T-helper 9 cell (primary cell): Measurements from ENCODE around the gene SIGLEC15.
"Not testable (repeated sequence)": the region's sequence is repeated elsewhere in the genome, so short reads cannot be mapped to it uniquely, and the experiment has no call there.

Experiments used
- DNase-seq: peaks from one replicate; pipeline ENCODE4 v3.0.0-alpha.2; 2020

SIGLEC15 gene

DNA sequence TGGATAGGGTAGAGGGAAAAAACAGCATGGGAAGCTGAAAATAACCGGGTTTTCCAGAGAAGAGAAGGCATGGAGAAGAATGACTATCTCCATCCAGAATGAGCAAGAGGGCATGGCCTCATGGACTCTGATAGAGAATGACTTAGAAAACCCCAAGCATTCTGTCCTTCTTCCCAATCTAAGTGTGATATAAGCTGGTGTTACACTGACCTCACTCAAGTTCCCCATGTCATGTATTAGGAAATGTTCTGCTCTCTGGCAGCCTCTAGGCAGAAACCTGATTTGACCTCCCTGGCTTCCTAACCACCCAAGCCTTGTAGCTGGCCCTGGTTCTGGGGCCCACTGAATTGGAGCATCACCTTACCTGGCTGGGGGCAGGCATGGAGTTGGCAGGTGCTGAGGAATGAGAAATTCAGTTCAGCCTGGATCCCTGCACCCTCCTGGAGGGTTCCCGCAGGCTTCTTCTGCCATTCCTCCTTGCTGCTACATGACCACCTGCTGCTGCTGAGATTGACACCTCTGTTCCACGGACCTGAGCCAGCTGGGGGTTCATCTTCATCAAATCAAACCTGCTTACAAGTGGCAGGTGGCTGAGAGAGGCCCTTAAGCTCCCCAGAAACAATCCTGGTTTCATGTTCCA is 5.2 kb upstream of the SIGLEC15 start:
- no peak for DNase-seq

- DNase-seq: no peak
These were observed 4.4 kb upstream of the SIGLEC15 start for GRCh38 chr18:45821026-45821425.

GRCh38 chr18:45821711-45822110 is 3.8 kb upstream of the SIGLEC15 start:
- DNase-seq: no peak

DNA sequence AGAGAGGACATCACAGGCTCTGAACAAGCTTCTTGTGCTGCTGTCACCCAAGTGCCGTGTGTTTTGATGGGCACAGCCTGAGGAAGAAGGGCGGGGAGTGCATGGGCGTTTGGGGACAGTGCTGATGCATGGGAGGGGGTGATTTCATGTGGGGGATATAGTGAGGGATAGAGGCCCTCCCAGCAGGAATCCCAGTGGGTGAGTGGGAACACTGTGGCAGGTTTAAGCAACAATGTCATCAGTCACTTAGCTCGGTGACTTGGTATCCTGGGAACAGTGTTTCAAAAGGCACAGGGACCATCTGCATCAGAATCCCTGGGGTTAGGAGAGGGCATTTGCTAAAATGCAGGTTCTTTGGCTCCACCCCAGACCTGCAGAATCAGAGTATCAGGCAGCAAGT is 609 bp downstream of the SIGLEC15 start:
- no peak for DNase-seq

- DNase-seq: not testable (repeated sequence)
These were observed 1.2 kb downstream of the SIGLEC15 start for GRCh38 chr18:45826716-45827115.

GRCh38 chr18:45828917-45829811 is 3.7 kb downstream of the SIGLEC15 start:
- DNase-seq: no peak

GRCh38 chr18:45829855-45830254 is 4.4 kb downstream of the SIGLEC15 start:
- DNase-seq: no peak

DNA sequence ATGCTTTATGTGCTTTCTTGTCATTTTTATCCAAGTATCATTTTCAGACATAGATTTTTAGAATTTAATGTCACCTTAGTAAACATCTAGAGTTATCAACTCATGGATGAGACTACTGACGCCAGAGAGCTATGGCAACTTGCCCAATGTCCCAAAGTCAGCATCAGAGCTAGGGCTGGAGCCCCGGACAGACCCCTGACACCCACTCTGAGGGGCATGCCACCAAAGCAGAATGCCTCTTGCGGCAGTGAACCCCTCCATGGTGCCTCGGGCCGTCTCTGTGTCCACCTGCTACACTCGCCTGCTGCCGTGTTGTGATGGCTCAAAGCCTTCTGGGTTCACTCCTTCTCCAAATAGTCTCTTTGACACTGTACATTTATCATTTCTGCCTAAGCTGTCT is 5.4 kb downstream of the SIGLEC15 start:
- DNase-seq: no peak

DNA sequence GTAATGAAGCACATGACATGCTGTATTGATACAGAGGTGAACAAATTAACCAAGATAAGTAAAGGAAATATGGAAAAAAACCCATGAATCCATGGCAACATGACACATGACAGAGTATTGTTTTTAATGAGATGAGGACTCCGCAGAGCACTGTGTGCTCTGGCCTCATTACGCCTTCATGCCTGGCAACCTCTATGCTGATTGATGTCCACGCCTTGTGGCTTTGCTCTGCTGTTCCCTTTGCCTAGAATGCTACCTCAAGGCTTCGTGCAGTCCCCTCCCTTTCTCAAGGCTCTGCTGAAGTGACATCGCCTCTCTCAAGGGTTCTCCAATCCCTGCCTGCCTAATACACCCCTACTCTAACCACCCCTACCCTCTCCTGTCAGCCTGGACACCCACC is 8.4 kb downstream of the SIGLEC15 start:
- no peak for DNase-seq

- no peak for DNase-seq
These were observed 8.8 kb downstream of the SIGLEC15 start for GRCh38 chr18:45834306-45834705.

DNA sequence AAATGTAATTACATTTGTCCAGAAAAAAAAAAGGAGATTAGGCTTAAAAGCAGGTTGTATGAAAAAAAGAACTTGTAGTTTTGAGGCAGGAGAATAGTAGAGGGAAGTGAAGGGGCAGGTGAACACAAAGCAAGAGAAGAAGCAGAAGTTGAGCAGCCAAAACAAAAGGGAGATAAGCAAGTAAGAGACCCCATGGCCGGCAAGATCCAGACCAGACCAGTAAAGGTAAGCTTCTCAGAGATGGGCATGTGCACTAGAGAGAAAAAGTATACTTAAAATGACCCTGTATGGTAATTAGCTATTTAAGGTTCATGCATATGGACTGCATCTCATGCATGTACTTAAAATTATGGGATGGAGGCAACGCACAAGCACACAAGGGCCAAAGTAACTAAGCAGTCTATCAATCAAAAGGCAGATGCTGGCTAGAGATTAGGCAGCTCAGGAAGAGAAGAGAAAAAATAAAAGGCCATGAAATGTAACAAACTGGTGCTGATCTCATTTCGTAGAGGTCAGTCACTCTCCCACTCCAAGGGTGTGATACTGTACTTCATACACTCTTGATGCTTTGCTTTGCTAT is 9.7 kb downstream of the SIGLEC15 start:
- DNase-seq: no peak

- no peak for DNase-seq
These were observed 11.0 kb downstream of the SIGLEC15 start for GRCh38 chr18:45836242-45837205.

GRCh38 chr18:45837283-45838070 is 12.0 kb downstream of the SIGLEC15 start:
- DNase-seq: no peak

DNA sequence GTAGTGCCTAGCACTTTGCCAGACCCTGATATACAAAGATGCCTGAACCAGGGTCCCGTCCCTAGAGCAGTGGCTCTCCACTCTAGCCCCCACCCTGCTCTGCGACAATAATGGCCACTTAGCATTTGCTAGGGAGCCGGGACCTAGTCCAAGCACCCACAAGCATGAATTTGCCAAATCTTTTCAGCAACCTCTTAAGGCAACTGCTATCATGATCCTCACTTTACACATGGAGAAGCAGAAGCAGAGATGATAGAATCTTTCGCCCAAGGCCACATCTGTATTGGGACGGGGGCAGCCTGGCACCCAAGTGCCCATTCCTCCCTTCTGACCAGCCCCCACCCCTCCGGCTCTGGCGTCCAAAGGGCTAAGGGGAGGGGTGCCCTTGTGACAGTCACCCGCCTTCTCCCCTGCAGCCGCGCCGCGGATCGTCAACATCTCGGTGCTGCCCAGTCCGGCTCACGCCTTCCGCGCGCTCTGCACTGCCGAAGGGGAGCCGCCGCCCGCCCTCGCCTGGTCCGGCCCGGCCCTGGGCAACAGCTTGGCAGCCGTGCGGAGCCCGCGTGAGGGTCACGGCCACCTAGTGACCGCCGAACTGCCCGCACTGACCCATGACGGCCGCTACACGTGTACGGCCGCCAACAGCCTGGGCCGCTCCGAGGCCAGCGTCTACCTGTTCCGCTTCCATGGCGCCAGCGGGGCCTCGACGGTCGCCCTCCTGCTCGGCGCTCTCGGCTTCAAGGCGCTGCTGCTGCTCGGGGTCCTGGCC is 13.0 kb downstream of the SIGLEC15 start:
- DNase-seq: no peak

DNA sequence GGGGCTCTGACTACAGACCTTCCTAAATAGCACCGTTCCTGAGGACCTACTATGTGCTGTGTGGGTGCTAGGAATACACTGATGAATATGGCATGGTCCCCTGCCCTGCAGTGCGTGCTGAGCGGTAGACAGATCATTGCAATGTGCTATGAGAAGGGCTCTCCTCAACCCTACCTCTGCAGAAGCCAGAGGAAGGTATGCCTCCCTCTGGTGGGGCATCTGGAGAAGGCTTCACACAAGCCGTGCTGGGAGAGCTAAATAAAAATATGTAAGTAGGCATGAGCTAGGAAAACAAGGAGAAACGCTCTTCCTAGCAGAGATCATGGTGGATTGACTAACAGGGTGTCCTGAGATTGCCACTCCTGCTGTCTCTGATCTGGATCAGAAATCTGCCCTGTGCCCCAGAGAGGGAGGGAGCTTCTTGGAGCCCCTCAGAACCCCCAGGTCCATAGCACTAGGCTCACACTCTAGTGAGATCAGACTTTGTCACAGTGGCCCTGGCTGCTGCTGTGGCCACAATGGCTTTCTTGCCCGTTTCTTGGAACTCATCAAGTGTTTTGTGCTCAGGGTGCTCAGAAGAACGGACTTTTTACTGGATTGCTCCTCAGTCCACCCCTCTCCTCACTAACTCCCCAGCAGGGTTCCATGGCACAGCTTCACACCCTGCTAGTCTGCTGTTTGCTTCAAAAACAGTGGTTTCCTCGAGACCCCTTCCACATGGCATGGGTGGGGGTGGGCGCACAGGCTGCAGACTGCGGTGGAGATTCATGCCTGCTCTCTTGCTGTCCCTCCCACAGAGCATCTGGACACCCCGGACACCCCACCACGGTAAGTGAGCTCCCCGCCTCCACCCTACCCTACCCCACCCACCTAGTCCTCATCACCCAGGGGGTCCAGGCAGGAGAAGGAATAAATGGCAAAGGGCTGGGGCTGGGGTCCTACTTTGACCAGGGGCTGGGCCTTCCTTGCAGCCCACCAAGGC is 14.2 kb downstream of the SIGLEC15 start:
- no peak for DNase-seq

GRCh38 chr18:45841060-45841764 is 15.7 kb downstream of the SIGLEC15 start:
- DNase-seq: no peak

GRCh38 chr18:45841765-45842442 is 16.4 kb downstream of the SIGLEC15 start:
- DNase-seq: no peak

DNA sequence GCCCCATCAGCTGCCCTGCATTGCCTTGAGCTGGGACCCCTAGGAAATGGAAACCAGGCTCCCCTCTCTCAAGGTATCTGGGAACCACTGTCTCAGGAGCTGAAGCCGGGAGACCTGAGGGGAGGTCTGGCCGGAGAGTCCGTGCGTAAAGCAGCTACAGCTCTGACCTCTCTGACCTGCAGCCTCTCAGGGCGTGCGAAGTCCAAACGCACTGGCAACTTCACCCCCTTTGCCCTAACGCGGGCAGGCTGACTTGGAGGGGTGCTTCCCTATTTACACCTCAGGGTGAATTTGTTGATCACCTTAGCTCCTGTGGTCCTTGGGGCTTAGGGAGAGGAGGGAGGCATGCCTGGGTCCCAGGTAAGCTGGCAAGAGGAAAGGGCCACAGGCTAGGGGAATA is 17.5 kb downstream of the SIGLEC15 start:
- no peak for DNase-seq

DNA sequence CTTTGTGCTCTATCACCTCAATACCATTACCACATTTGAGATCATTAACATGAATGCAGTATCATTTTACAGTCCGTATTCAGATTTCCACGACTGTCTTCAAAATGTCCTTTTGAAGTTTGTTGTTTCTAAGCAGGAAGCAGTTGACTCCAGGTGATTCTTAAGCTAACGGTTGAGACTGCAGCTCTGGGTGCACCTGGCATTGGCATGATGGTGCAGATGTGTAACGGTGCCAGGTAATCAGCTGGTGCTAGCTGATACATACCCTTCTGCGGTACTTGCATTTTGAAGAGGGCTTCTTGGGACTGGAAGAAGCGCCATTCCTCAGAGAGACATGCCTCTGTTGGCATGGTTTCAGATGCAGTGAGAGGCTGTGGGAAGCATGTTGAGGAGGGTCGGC is 19.5 kb downstream of the SIGLEC15 start:
- no peak for DNase-seq
